OCI-LY1 (cell line): Measurements from ENCODE around the gene FBXW11.

Experiments used
- EZH2 ChIP-seq: fragments of 200-600 bp; sonication (generic), shearing (Covaris generic); IDR thresholded peaks from 2 replicates; pipeline ENCODE4 v1.8.0; 2017; ENCODE audit warnings: borderline replicate concordance, mixed run types, mild to moderate bottlenecking, antibody characterized with exemption, low read length, moderate library complexity, mixed read lengths
- TF ChIP-seq, protein P1 (sequence below): fragments of 200-600 bp; sonication (generic), shearing (Covaris generic); IDR thresholded peaks from 2 replicates; pipeline ENCODE4 v1.5.1; 2017; ENCODE audit warnings: mild to moderate bottlenecking, antibody characterized with exemption, low read length, moderate library complexity, mixed read lengths

DNA sequence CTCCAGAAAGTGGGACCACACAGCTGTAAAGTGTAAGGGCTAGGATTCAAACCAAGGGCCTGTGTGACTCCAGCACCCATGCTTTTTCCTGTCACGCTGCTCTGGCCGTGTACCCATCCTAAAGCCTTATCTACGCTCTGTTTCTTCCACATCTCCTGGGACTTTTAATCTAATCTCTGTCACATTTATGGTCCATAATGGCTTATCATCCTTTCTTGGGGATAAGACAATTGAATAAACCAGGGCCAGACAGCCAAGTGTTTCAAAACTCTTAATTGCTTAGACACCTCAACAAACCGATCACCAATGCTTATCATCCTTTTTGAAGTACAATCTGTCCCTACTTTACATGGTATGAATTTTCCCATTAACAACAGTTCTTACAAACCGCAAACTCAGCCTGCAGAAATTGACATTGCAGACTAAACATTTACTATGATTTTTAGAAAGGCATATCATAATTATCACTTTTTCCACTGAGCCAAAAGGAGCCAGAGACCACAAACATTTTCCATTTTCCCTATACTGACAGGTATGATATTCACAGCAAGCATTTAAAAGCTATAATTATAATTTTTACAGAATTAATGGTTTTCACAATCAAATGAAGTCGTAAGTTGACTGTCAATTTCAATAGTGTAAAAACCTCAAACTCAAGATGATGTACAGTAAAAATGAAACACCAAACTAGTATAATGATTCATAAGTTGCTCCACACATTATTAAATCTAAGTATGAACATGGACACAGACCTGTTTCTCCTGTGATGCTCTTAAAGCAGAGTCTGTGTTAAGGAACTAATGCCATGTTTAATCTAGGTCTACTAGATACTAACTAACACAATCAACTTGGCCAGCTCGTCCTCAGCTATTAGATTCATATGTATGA lies 99.5 kb downstream of the FBXW11 start:
- TF ChIP-seq, protein P1, sequence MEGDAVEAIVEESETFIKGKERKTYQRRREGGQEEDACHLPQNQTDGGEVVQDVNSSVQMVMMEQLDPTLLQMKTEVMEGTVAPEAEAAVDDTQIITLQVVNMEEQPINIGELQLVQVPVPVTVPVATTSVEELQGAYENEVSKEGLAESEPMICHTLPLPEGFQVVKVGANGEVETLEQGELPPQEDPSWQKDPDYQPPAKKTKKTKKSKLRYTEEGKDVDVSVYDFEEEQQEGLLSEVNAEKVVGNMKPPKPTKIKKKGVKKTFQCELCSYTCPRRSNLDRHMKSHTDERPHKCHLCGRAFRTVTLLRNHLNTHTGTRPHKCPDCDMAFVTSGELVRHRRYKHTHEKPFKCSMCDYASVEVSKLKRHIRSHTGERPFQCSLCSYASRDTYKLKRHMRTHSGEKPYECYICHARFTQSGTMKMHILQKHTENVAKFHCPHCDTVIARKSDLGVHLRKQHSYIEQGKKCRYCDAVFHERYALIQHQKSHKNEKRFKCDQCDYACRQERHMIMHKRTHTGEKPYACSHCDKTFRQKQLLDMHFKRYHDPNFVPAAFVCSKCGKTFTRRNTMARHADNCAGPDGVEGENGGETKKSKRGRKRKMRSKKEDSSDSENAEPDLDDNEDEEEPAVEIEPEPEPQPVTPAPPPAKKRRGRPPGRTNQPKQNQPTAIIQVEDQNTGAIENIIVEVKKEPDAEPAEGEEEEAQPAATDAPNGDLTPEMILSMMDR, result no peak
- TF ChIP-seq EZH2, result no peak
